NCI-H82 (cell line): ENCODE data around the gene PRR20C.
"Not testable (repeated sequence)": the region's sequence is repeated elsewhere in the genome, so short reads cannot be mapped to it uniquely, and the experiment has no call there.

Source experiments
- DNase-seq: peaks from one replicate; lab custom pipeline; 2025; lab: John Stamatoyannopoulos, UW

PRR20C gene

DNA sequence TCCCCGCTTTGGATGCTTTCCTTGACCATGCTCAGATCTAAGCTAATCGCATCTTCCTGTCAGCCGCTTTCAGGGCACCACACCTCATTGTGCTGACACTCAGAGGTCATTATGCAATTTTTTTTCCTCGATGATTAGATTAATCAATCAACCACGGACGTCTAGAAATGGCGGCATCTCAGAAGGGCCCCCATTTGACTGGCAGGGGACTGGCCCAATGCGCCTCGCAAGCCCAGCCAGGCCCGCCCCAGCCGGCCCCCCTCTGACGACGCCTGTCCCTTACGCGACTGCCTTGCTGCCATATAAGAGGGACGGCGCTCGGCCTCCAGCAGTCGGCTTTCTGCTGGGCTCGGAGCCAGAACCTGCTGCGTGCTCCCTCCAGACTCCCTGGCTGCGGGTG, at the start of gene PRR20C:
PRR20C (plus strand) TSS at position 301 of the 400 bp plus-strand sequence. CDS start 387 bp downstream, outside the sequence.
- not testable (repeated sequence) for DNase-seq

DNA sequence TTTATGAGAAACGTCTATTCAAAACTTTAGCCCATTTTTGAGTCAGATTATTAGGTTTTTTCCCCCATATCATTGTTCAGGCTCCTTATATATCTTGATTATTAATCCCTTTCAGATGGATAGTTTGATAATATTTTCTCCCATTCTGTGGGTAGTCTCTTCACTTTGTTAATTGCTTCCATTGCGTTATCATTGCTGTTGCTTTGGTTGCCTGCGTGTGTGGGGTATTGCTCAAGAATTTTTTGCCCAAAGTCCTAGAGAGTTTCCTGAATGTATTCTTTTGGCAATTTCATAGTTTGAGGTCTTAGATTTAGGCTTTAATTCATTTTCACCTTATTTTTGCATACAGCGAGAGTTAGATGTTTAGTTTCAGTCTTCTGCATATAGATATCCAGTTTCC, 38.9 kb upstream of the PRR20C start:
- no peak for DNase-seq

DNA sequence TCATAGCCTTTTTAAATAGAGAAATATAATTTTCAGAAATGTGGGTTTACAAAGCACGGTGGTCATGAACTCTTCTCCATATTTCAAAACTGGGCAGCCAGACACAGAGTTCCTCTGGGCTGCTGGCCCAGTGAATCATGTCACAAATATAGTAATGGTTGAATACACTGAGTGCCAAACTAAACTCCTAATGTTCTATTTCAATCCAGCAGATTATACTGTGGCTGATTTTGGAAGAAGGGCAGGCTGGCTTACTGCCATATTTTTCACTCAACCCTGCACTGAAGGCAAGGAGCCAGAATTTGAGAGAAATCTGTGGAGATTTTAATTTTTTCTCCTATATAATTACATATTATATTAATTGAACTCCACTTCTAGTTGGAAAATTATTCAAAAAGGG, 30.2 kb upstream of the PRR20C start:
- no peak for DNase-seq

DNA sequence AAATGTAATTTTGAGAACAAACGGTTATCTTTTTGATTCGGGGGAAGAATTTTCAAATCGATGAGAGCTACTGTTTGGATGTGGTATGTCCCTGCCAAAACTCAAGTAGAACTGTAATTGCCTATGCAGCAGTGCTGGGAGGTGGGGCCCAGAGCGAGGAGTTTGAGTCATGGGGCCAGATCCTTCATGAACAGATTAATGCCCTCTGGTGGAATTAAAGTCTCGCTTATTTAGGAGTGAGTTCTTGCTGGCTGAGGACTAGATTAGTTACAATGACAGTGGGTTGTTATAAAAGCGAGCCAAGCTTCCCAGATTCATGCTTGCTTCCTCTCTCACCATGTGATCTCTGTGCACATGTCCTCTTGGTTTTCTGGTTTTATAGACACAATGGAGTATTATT, 25.0 kb upstream of the PRR20C start:
- DNase-seq, result peak; percentile 13

DNA sequence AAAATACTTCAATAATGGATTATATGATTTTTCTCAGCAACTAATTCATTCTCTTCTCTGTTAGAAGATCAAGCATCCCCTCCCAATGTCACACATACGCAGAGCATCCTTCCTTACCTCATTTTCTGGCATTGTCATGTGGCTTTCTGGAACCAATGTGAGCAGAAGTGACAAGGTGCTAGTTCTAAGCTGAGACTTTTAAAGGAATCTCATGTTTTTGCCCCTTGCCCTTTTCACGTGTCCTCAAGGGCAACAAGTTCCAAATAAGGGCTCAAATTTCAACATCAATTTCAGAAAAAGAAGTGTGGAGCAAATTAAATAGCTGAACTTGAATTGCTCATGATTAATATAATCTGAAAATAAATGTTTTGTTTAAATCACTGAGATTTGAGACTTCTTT, 17.8 kb upstream of the PRR20C start:
- DNase-seq, result no peak

DNA sequence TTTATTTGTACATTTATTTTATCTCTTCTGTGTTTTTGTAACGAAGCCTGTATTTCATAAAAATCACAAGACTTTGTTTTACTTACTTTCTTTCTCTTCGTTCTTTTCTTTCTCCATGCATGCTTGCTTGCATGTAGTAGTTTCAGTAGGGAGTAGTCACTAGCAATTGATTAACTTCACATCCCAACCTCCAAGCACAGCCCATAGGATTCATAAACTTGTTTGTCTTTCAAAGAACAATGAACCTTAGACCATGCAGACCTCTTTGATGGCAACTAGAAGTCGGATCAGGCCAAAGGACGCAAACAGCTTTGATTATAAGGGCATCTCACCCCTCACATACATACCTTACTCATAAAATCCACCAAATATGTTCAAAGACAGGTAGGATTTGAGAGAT, 16.3 kb upstream of the PRR20C start:
- no peak for DNase-seq

DNA sequence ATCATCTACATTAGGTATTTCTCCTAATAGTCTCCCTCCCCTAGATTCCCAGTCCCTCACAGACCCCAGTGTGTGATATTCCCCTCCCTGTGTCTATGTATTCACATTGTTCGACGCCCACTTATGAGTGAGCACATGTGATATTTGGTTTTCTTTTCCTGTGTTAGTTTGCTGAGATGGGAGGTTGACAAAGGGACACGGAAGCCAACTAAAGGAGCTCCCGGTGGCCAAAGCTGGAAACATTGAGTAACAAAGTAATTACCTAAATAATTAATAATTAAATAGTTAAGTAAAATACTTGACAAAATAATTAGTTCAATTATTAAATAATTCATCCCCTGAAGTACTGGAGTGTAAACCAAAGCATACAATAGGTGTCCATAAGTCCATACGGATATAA, 14.9 kb upstream of the PRR20C start:
- no peak for DNase-seq

DNA sequence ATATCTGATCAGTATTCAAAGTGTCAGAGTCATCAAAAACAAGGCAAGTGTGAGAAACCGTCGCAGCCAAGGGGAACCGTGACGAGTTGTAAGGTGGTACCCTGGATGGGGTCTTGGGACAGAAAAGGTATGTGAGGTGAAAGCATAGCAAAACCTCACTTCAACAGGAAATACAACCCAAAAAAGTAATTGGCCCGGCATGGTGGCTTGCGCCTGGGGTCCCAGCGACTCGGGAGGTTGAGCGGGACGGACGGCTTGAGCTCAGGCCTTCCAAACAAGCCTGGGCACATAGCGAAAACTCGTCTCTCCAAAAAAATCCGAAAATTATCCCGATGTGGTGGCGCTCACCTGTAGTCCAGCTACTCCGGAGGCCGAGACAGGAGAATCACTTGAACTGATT, 14.1 kb upstream of the PRR20C start:
- not testable (repeated sequence) for DNase-seq

DNA sequence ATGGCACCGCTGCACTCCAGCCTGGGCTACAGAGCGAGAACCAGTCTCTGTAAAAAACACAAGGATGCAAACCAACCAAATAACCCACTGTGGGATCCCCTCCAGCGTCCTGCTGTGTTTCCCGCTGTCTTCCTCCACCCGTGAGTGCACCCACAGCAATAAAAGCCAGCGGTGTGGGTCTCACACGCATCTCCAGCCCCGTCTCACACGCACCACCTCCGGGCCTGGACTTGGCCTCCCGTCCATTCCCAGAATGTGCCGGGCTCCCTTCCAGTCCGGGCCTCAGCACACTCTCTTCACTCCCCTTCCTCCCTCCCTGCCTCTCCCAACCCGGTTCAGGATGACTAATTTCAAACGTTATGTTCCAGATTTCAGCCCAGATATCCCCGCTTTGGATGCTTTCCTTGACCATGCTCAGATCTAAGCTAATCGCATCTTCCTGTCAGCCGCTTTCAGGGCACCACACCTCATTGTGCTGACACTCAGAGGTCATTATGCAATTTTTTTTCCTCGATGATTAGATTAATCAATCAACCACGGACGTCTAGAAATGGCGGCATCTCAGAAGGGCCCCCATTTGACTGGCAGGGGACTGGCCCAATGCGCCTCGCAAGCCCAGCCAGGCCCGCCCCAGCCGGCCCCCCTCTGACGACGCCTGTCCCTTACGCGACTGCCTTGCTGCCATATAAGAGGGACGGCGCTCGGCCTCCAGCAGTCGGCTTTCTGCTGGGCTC, 13.5 kb upstream of the PRR20C start, which contains the start of gene PRR20A:
PRR20A (plus strand) TSS at position 684 of the 734 bp plus-strand sequence. CDS start 387 bp downstream, outside the sequence.
- DNase-seq, result not testable (repeated sequence)

DNA sequence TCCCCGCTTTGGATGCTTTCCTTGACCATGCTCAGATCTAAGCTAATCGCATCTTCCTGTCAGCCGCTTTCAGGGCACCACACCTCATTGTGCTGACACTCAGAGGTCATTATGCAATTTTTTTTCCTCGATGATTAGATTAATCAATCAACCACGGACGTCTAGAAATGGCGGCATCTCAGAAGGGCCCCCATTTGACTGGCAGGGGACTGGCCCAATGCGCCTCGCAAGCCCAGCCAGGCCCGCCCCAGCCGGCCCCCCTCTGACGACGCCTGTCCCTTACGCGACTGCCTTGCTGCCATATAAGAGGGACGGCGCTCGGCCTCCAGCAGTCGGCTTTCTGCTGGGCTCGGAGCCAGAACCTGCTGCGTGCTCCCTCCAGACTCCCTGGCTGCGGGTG, 6.7 kb upstream of the PRR20C start, which contains the start of gene PRR20B:
PRR20B (plus strand) TSS at position 301 of the 400 bp plus-strand sequence. CDS start 387 bp downstream, outside the sequence.
- DNase-seq, result not testable (repeated sequence)

DNA sequence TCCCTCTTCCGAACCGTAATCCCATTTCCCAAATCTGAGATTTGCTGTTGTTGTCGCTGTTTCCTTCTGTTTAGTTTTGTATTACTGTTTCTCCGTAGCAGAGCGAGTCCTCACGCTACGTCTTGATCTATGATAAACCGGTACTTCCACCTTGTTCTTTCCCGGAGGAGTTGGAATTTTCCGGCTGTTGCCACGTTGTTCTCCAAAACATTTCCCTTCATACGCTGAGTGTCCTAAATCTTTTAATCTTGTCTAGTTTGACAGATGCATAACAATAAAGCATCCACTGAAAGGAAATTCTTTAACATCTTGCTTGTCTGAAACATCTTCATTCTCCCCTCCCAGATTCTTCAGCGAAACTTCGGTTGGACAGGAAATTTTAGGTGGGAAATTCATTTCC, 5.8 kb upstream of the PRR20C start:
- not testable (repeated sequence) for DNase-seq

DNA sequence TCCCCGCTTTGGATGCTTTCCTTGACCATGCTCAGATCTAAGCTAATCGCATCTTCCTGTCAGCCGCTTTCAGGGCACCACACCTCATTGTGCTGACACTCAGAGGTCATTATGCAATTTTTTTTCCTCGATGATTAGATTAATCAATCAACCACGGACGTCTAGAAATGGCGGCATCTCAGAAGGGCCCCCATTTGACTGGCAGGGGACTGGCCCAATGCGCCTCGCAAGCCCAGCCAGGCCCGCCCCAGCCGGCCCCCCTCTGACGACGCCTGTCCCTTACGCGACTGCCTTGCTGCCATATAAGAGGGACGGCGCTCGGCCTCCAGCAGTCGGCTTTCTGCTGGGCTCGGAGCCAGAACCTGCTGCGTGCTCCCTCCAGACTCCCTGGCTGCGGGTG, 6.5 kb downstream of the PRR20C start, which contains the start of gene PRR20D:
PRR20D (plus strand) TSS at position 301 of the 400 bp plus-strand sequence. CDS start 387 bp downstream, outside the sequence.
- DNase-seq, result not testable (repeated sequence)

DNA sequence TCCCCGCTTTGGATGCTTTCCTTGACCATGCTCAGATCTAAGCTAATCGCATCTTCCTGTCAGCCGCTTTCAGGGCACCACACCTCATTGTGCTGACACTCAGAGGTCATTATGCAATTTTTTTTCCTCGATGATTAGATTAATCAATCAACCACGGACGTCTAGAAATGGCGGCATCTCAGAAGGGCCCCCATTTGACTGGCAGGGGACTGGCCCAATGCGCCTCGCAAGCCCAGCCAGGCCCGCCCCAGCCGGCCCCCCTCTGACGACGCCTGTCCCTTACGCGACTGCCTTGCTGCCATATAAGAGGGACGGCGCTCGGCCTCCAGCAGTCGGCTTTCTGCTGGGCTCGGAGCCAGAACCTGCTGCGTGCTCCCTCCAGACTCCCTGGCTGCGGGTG, 13.0 kb downstream of the PRR20C start, which contains the start of gene PRR20E:
PRR20E (plus strand) TSS at position 301 of the 400 bp plus-strand sequence. CDS start 387 bp downstream, outside the sequence.
- DNase-seq, result not testable (repeated sequence)

DNA sequence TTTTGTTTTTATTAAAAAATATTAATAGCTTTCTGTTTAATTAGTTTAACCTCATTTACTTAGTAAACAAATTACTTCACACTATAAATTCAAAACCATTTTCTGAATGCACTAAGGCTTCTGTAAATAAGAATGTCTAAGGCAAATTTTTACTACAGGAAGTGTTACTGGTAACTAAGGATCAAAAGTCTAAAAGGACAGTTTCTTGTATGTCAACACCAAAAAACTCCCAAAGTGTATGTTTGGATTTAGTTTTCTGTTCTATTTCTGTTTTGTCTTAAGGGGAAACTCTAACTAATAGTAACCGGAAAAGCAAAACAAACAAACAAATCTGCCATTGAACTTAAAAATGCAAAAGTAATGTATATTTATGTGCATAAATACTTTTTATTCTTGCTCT, 37.8 kb downstream of the PRR20C start:
- no peak for DNase-seq
